ENCODE results near the gene TRAF2.
"Not testable (repeated sequence)": the region's sequence is repeated elsewhere in the genome, so short reads cannot be mapped to it uniquely, and the experiment has no call there.

Gene TRAF2

GRCh38 chr9:136885950-136886578 lies at the start of gene TRAF2:
TRAF2 (plus strand) TSS chr9:136886516; CDS start chr9:136898741, 12,225 bp downstream.
- H3K9me3 ChIP-seq (ENCODE audit: control insufficient read depth, insufficient read depth, low read depth, low read length): no peaks in the 10 kb centered on the region
- peak within 1 kb of the TSS; percentile 84 for H3K9ac ChIP-seq (ENCODE audit: low read length)
- peaks cover 14% of the 10 kb centered on the region for H3K36me3 ChIP-seq (ENCODE audit: control insufficient read depth, insufficient read depth, low read length)
- H3K27me3 ChIP-seq (ENCODE audit: control insufficient read depth, insufficient read depth, low read length): no peaks in the 10 kb centered on the region
- peaks cover 17% of the 10 kb centered on the region for H3K4me1 ChIP-seq (ENCODE audit: control insufficient read depth, insufficient read depth, low read length)
- peak within 1 kb of the TSS; percentile 86; the same call in 1 of the 2 replicates for H3K27ac ChIP-seq (ENCODE audit: low read depth, low read length)
- H3K4me3 ChIP-seq (ENCODE audit: low read depth, low read length): peak within 1 kb of the TSS; percentile 94

GRCh38 chr9:136837146-136837855 lies 49.0 kb upstream of the TRAF2 start:
- no peaks in the 10 kb centered on the region for H3K9me3 ChIP-seq (ENCODE audit: control insufficient read depth, insufficient read depth, low read depth, low read length)
- H3K27ac ChIP-seq (ENCODE audit: low read depth, low read length): no peak overlapping the region
- no peaks in the 10 kb centered on the region for H3K27me3 ChIP-seq (ENCODE audit: control insufficient read depth, insufficient read depth, low read length)
- H3K9ac ChIP-seq (ENCODE audit: low read length): no peak overlapping the region
- H3K36me3 ChIP-seq (ENCODE audit: control insufficient read depth, insufficient read depth, low read length): peaks cover 53% of the 10 kb centered on the region
- no peak overlapping the region for H3K4me3 ChIP-seq (ENCODE audit: low read depth, low read length)
- peaks cover 26% of the 10 kb centered on the region for H3K4me1 ChIP-seq (ENCODE audit: control insufficient read depth, insufficient read depth, low read length)

- peaks cover 48% of the 10 kb centered on the region for H3K36me3 ChIP-seq (ENCODE audit: control insufficient read depth, insufficient read depth, low read length)
- peaks cover 30% of the 10 kb centered on the region for H3K4me1 ChIP-seq (ENCODE audit: control insufficient read depth, insufficient read depth, low read length)
- not testable (repeated sequence) for H3K9ac ChIP-seq (ENCODE audit: low read length); H3K27ac ChIP-seq (ENCODE audit: low read depth, low read length); H3K9me3 ChIP-seq (ENCODE audit: control insufficient read depth, insufficient read depth, low read depth, low read length); H3K27me3 ChIP-seq (ENCODE audit: control insufficient read depth, insufficient read depth, low read length); H3K4me3 ChIP-seq (ENCODE audit: low read depth, low read length)
These were observed 48.4 kb upstream of the TRAF2 start for GRCh38 chr9:136837856-136838277.

GRCh38 chr9:136838314-136839228 lies 47.7 kb upstream of the TRAF2 start:
- Histone ChIP-seq H3K27me3 (ENCODE audit: control insufficient read depth, insufficient read depth, low read length) (no peaks in the 10 kb centered on the region), H3K4me3 (ENCODE audit: low read depth, low read length) (no peak overlapping the region), H3K9me3 (ENCODE audit: control insufficient read depth, insufficient read depth, low read depth, low read length) (no peaks in the 10 kb centered on the region), H3K9ac (ENCODE audit: low read length) (no peak overlapping the region), H3K4me1 (ENCODE audit: control insufficient read depth, insufficient read depth, low read length) (peaks cover 30% of the 10 kb centered on the region), H3K36me3 (ENCODE audit: control insufficient read depth, insufficient read depth, low read length) (peaks cover 47% of the 10 kb centered on the region), H3K27ac (ENCODE audit: low read depth, low read length) (no peak overlapping the region)

- no peak overlapping the region for H3K9ac ChIP-seq (ENCODE audit: low read length)
- H3K9me3 ChIP-seq (ENCODE audit: control insufficient read depth, insufficient read depth, low read depth, low read length): no peaks in the 10 kb centered on the region
- H3K4me1 ChIP-seq (ENCODE audit: control insufficient read depth, insufficient read depth, low read length): peaks cover 30% of the 10 kb centered on the region
- H3K4me3 ChIP-seq (ENCODE audit: low read depth, low read length): no peak overlapping the region
- peaks cover 42% of the 10 kb centered on the region for H3K36me3 ChIP-seq (ENCODE audit: control insufficient read depth, insufficient read depth, low read length)
- H3K27ac ChIP-seq (ENCODE audit: low read depth, low read length): 0 out of 2 replicates have a peak overlapping the region, but pooled peaks have one; percentile 0
- no peaks in the 10 kb centered on the region for H3K27me3 ChIP-seq (ENCODE audit: control insufficient read depth, insufficient read depth, low read length)
These were observed 46.8 kb upstream of the TRAF2 start for GRCh38 chr9:136839229-136840139.

GRCh38 chr9:136840140-136840876 lies 46.0 kb upstream of the TRAF2 start:
- Histone ChIP-seq H3K4me1 (ENCODE audit: control insufficient read depth, insufficient read depth, low read length) (peaks cover 30% of the 10 kb centered on the region), H3K36me3 (ENCODE audit: control insufficient read depth, insufficient read depth, low read length) (peaks cover 39% of the 10 kb centered on the region), H3K9me3 (ENCODE audit: control insufficient read depth, insufficient read depth, low read depth, low read length) (no peaks in the 10 kb centered on the region), H3K4me3 (ENCODE audit: low read depth, low read length) (no peak overlapping the region), H3K27ac (ENCODE audit: low read depth, low read length) (0 out of 2 replicates have a peak overlapping the region, but pooled peaks have one; percentile 0), H3K27me3 (ENCODE audit: control insufficient read depth, insufficient read depth, low read length) (no peaks in the 10 kb centered on the region; the same call in 1 of the 2 replicates), H3K9ac (ENCODE audit: low read length) (no peak overlapping the region)

- Histone ChIP-seq H3K4me1 (ENCODE audit: control insufficient read depth, insufficient read depth, low read length) (peaks cover 30% of the 10 kb centered on the region), H3K4me3 (ENCODE audit: low read depth, low read length) (no peak overlapping the region), H3K9ac (ENCODE audit: low read length) (no peak overlapping the region), H3K27ac (ENCODE audit: low read depth, low read length) (no peak overlapping the region), H3K36me3 (ENCODE audit: control insufficient read depth, insufficient read depth, low read length) (peaks cover 32% of the 10 kb centered on the region), H3K27me3 (ENCODE audit: control insufficient read depth, insufficient read depth, low read length) (no peaks in the 10 kb centered on the region; the same call in 1 of the 2 replicates), H3K9me3 (ENCODE audit: control insufficient read depth, insufficient read depth, low read depth, low read length) (no peaks in the 10 kb centered on the region)
These were observed 45.3 kb upstream of the TRAF2 start for GRCh38 chr9:136840877-136841645.

GRCh38 chr9:136841646-136842379 lies 44.5 kb upstream of the TRAF2 start:
- not testable (repeated sequence) for H3K27me3 ChIP-seq (ENCODE audit: control insufficient read depth, insufficient read depth, low read length); H3K9ac ChIP-seq (ENCODE audit: low read length); H3K9me3 ChIP-seq (ENCODE audit: control insufficient read depth, insufficient read depth, low read depth, low read length); H3K27ac ChIP-seq (ENCODE audit: low read depth, low read length)
- H3K4me3 ChIP-seq (ENCODE audit: low read depth, low read length): peak overlapping the region; percentile 34; the same call in 1 of the 2 replicates
- peaks cover 30% of the 10 kb centered on the region for H3K4me1 ChIP-seq (ENCODE audit: control insufficient read depth, insufficient read depth, low read length)
- peaks cover 26% of the 10 kb centered on the region for H3K36me3 ChIP-seq (ENCODE audit: control insufficient read depth, insufficient read depth, low read length)

- peak within 1 kb of the TSS; percentile 34 for H3K4me3 ChIP-seq (ENCODE audit: low read depth, low read length)
- H3K27me3 ChIP-seq (ENCODE audit: control insufficient read depth, insufficient read depth, low read length); H3K27ac ChIP-seq (ENCODE audit: low read depth, low read length); H3K9me3 ChIP-seq (ENCODE audit: control insufficient read depth, insufficient read depth, low read depth, low read length); H3K9ac ChIP-seq (ENCODE audit: low read length): not testable (repeated sequence)
- H3K36me3 ChIP-seq (ENCODE audit: control insufficient read depth, insufficient read depth, low read length): peaks cover 26% of the 10 kb centered on the region
- peaks cover 30% of the 10 kb centered on the region for H3K4me1 ChIP-seq (ENCODE audit: control insufficient read depth, insufficient read depth, low read length)
These were observed 43.9 kb upstream of the TRAF2 start, which contains the start of gene AJM1 for GRCh38 chr9:136842380-136842948. AJM1 (plus strand) TSS chr9:136842478; CDS start chr9:136844415, 1,937 bp downstream.
